Erythroblast (primary cell): Measurements from ENCODE around the gene HECW1.
A peak's percentile ranks its signal among the peaks of the same experiment; 100 is the strongest.
"Not testable (repeated sequence)": the region's sequence is repeated elsewhere in the genome, so short reads cannot be mapped to it uniquely, and the experiment has no call there.

Experiments used
- DNase-seq, 2 experiments: peaks; one replicate each; lab custom pipeline; 2025; lab: John Stamatoyannopoulos, UW
- GATA1 ChIP-seq: IDR thresholded peaks from 2 replicates; pipeline ENCODE4 v1.6.1; 2011; ENCODE audit warnings: low read depth, mild to moderate bottlenecking, control low read depth, low read length, moderate library complexity
- POLR2A ChIP-seq: IDR thresholded peaks from 2 replicates; pipeline ENCODE4 v1.6.1; 2011; ENCODE audit warnings: mild to moderate bottlenecking, low read length

HECW1 gene

GRCh38 chr7:43583424-43584194 lies 471.2 kb downstream of the HECW1 start:
- peak; percentile 97 for DNase-seq

GRCh38 chr7:43584195-43584586 lies 471.7 kb downstream of the HECW1 start:
- TF ChIP-seq POLR2A: no peak
- no peak for TF ChIP-seq GATA1
- DNase-seq: peak; percentile 58 to 71

More at GRCh38 chr7:43583424-43584194, 471.2 kb downstream of the HECW1 start:
- TF ChIP-seq POLR2A (peak; percentile 74), GATA1 (peak; percentile 20)

- DNase-seq: not testable (repeated sequence)
Observed at GRCh38 chr7:43584733-43585132, 472.3 kb downstream of the HECW1 start.

- no peak for TF ChIP-seq GATA1
- TF ChIP-seq POLR2A: no peak
- peak; percentile 56 to 68 for DNase-seq
Observed at GRCh38 chr7:43585562-43585961, 473.1 kb downstream of the HECW1 start.

DNA sequence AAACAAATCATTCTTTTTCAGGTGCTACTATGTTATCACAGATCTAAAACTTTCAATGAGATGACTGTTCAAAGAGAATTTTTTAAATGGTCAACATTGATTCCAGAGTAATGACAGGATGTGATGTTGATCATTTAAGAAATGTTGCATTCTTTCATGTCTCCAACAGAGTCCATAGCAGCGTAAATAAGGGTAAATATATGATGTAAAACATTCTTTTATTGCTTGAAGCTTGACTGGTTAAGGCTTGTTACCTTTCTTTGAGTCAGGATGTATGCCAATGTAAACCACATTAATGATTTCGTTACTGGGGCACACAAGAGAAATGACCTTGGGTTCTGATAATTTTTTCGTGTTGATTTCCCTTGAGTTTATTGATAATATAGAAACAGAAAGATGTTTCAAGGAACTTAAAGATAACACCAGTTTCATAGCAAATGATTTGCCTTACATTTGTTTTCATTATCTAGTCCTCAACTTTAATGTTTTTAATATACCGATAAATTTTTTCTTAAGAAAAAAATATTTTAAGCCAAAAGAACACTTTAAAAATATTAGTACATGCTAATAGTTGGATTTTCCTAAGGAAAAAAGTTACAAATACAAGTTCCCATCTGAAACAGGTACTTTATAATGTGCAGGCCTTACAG lies 473.9 kb downstream of the HECW1 start:
- TF ChIP-seq POLR2A (no peak), GATA1 (no peak)
- DNase-seq: no peak

DNA sequence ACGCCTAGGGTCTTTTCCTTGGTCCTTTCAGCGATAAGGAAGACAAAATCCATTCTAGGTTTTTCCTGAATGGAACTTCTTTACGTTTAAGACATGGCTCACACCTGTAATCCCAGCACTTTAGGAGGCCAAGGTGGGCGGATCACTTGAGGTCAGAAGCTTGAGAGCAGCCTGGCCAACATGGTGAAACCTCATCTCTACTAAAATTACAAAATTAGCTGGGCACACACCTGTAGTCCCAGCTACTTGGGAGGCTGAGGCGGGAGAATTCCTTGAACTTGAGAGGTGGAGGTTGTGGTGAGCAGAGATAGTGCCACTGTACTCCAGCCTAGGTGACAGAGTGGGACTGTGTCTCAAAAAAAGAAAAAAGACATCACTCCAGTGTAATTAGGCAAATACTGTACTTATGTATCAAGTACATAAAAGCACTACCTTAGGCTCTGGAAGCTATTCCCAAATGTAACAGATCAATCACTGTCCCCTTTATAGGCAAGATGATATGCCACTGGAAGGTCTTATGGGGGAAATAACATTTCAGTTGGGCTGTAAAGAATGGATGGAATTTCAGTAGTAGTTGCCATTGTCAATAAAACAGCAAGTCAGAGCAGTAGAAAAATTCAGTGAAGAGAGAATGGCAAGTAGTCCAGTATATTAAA lies 476.2 kb downstream of the HECW1 start:
- TF ChIP-seq GATA1 (no peak), POLR2A (no peak)
- DNase-seq: no peak

- no peak for DNase-seq
- no peak for TF ChIP-seq POLR2A
- no peak for TF ChIP-seq GATA1
Observed at GRCh38 chr7:43589133-43589478, 476.7 kb downstream of the HECW1 start.

DNA sequence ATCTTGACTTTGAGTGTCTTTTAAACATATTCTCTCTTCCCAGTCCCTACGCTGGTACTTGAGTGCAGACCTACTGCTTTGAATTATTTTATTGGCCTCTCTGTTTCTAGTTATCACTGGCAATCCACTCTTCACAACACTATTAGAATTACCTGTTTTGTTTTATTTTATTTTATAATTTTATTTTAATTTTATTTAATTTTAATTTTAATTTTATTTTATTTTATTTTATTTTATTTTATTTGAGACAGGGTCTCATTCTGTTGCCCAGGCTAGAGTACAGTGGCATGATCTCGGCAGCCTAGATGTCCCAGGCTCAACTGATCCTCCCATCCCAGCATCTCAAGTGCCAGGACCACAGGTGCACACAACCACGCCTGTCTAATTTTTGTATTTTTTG lies 477.3 kb downstream of the HECW1 start:
- no peak for TF ChIP-seq POLR2A
- no peak for TF ChIP-seq GATA1
- no peak for DNase-seq

DNA sequence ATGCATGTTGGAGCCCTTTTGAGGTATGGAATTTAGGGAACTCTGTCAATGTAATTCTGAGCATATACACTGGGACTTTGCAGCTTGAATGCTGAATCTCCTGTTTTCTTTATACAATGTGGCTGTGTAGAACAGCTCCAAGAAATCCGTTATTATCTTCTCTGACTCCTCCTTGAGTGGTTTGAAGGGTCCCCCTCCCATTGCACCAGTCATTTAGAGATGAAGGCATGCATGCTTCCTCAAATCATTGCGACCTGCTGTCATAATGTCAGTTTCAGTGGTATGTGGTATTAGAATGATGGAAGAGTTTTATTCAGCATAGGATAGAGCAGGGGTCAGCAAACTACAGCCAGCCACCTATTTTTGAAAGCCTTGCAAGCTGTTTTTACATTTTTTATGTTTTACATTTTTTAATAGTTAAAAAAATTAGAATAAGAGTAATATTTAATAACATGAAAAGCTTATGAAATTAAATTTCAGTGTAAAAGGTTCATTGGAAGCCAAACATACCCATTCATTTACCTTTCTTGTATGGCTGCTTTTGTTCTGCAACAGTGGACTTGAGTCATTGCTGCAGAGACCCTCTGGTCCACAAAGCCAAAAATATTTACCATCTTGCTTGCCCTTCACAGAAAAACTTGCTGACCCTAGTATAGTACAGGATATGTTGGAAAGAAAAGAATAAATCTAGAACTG lies 478.6 kb downstream of the HECW1 start:
- no peak for DNase-seq

GRCh38 chr7:43591558-43592180 lies 479.2 kb downstream of the HECW1 start:
- no peak for DNase-seq
- TF ChIP-seq POLR2A: no peak
- TF ChIP-seq GATA1: no peak

More for the DNA sequence above, 478.6 kb downstream of the HECW1 start:
- no peak for TF ChIP-seq GATA1

DNA sequence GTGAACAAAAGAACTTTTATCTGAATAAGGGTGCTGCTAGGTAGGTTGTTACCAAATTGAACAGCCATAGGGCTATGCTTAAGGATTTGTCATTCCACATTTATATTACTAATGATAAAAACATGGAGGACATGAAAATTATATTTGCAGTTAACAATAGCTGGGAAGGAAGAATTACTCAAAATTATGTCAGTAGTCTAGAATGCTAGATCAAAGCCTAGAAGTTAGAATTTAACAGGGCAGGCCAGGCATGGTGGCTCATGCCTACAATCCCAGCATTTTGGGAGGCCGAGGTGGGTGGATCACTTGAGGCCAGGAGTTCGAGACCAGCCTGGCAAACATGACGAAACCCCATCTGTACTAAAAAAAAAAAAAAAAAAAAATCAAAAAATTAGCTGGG lies 479.9 kb downstream of the HECW1 start:
- TF ChIP-seq GATA1 (no peak), POLR2A (no peak)

GRCh38 chr7:43593010-43593409 lies 480.6 kb downstream of the HECW1 start:
- TF ChIP-seq GATA1: no peak
- TF ChIP-seq POLR2A: no peak
- no peak for DNase-seq

More for the DNA sequence above, 479.9 kb downstream of the HECW1 start:
- DNase-seq: no peak

DNA sequence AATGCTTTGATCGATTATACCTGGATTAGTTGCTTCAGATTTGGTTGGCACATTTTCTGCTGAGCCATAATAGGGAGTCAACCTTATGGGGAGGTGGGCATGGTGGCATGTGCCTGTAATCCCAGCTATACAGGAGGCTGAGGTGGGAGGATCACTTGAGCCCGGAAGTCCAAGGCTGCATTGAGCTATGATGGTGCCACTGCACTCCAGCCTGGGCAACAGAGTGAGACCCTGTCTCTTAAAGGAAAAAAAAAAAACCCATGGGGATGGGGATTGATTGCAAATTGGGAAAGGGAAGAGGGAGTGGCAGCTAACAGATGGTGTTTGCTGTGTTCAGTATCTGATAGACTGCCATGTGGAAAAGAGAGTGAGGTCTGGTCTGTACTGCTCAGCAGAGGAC lies 481.6 kb downstream of the HECW1 start:
- DNase-seq: no peak
- no peak for TF ChIP-seq POLR2A
- no peak for TF ChIP-seq GATA1

DNA sequence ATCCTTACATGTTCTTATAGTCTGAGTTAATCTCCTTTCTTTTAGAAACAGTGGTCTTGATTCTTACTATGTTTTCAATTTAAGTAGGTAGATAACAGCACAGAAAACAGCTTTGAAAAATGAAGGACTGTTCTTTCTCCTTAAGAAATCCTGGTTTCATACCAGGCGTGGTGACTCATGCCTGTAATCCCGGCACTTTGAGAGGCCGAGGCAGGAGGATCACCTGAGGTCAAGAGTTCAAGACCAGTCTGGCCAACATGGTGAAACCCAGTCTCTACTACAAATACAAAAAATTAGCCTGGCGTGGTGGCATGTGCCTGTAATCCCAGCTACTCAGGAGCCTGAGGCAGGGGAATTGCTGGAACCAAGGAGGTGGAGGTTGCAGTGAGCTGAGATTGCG lies 484.0 kb downstream of the HECW1 start:
- not testable (repeated sequence) for DNase-seq
